Gastroesophageal sphincter (tissue), 3 donors: ENCODE results near the gene UBE2L6.

Experiments used
- POLR2A ChIP-seq, 2 donors: fragments of 450-650 bp; IDR thresholded peaks; one replicate each; pipeline ENCODE4 v1.6.1; 2017; ENCODE audit warnings: antibody characterized with exemption in 2 of 2, mild to moderate bottlenecking in 2 of 2, moderate library complexity in 1 of 2
- POLR2AphosphoS5 ChIP-seq: sonication (generic); formaldehyde crosslinking; IDR thresholded peaks from one replicate; pipeline ENCODE4 v1.6.1; 2017; ENCODE audit warnings: antibody characterized with exemption
- TF ChIP-seq, protein P1 (sequence below), 4 experiments: fragments of 200-600 bp in 2 of 4; fragments of 450-650 bp in 2 of 4; sonication (generic) in 1 of 4; IDR thresholded peaks; one replicate each; pipeline ENCODE4 v1.5.1; 2017 to 2019; ENCODE audit warnings: antibody characterized with exemption in 4 of 4, mild to moderate bottlenecking in 2 of 4, moderate library complexity in 2 of 4

DNA sequence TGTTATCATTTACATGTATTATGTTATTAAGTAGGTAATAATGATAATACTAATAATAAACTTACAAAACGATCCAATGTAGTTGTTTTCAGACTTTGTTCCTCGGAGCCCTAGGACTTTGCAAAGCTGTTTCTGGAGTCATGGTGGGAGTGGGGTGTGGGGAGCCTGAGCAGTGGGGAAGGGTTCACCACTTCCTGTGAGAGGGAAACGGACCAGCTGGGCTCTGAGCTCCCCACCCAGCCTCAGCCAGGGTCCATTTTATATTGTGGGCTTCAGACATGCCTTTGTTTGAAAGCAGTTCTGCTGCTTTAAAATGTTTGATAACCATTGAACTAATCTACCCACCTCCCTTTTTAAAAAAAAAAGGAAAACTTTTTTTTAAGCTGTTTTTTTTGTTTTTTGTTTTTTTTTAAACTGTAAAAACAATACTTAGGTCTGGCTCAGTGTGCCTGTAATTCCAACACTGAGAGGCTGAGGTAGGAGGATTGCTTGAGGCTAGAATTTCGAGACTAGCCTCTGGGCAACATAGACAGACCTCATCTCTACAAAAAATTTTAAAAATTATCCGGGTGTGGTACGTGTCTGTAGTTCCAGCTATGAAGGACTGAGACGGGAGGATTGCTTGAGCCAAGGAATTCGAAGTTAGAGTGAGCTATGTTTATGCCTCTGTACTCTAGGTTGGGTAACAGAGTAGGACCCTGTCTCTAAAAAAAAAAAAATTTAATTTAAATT lies 37.0 kb upstream of the UBE2L6 start:
- no peak for TF ChIP-seq POLR2A (IDR thresholded peaks at IDR 0.05)
- TF ChIP-seq, protein P1, sequence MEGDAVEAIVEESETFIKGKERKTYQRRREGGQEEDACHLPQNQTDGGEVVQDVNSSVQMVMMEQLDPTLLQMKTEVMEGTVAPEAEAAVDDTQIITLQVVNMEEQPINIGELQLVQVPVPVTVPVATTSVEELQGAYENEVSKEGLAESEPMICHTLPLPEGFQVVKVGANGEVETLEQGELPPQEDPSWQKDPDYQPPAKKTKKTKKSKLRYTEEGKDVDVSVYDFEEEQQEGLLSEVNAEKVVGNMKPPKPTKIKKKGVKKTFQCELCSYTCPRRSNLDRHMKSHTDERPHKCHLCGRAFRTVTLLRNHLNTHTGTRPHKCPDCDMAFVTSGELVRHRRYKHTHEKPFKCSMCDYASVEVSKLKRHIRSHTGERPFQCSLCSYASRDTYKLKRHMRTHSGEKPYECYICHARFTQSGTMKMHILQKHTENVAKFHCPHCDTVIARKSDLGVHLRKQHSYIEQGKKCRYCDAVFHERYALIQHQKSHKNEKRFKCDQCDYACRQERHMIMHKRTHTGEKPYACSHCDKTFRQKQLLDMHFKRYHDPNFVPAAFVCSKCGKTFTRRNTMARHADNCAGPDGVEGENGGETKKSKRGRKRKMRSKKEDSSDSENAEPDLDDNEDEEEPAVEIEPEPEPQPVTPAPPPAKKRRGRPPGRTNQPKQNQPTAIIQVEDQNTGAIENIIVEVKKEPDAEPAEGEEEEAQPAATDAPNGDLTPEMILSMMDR (IDR thresholded peaks at IDR 0.05) = no peak
- TF ChIP-seq POLR2AphosphoS5 = no peak
